NCI-H226 (cell line): ENCODE results near the gene UBN1.

ENCODE experiments used
- DNase-seq: peaks from one replicate; pipeline ENCODE4 v3.0.0-alpha.2; 2015

The UBN1 gene

GRCh38 chr16:4846901-4847773 lies at the start of gene UBN1, which contains the start of gene GLYR1:
Gene UBN1, plus strand, starts transcription at chr16:4847481. Its CDS starts 5,437 bp downstream, at chr16:4852918.
Gene GLYR1, minus strand, starts transcription at chr16:4847288. Its CDS starts 23 bp downstream, at chr16:4847265.
- DNase-seq, result peak; percentile 93

GRCh38 chr16:4797805-4798252 lies 49.5 kb upstream of the UBN1 start:
- no peak for DNase-seq

DNA sequence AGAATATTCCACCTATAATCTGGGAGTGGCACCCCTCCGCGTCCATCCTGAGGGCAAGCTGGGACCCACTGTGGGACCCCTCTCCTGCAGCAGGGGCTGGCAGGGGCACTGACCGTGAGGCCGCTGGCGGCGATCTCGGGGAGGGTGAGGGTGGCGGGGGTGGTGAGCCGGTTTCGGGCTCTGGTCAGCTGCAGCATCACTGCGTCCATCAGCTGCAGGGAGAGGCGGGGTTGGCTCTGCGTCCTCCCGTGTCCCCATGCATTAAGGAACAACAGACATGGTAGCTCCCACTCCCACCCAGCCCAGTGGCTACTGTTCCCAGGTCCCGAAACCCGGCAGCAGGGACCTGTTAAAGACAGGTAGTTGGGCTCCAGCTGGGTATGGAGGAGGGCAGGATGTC lies 48.8 kb upstream of the UBN1 start:
- DNase-seq, result no peak

GRCh38 chr16:4799171-4799855 lies 48.0 kb upstream of the UBN1 start:
- DNase-seq, result no peak

DNA sequence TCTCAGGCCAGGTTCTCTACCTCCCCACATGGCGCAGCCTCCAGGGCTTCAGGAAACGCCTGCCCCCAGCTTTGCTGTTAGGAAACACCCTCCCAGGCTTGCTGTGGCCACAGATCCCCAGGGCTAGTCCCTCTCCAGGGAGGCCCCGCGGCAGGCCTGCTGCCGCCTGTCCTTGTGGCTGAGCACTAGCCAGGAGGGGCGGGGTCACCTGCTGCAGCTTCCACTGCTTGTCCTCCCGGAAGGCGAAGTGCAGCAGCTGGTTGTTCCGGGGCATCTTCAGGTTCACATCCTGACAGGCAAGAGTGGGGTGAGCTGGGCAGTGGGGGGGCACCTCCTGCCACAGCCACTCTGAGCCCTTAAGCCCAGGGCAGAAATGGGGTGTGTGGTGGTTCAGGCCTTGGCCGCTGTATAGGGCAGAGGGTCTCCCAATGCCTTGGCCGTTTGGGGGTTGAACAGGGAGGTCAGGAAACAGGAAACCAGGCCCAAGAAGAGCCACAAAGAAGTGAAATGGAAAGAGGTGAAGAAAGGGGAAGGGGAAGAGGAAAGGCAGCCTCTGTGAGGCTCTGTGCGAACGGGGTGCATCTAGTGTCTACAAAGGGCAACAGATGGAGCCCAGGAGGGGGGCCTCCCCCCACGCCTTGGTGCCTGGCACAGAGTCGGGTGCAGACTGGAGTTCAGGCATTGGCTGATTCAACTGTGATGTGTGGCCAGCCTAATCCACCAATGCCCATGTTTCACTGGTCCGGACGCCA lies 46.8 kb upstream of the UBN1 start:
- DNase-seq, result no peak

DNA sequence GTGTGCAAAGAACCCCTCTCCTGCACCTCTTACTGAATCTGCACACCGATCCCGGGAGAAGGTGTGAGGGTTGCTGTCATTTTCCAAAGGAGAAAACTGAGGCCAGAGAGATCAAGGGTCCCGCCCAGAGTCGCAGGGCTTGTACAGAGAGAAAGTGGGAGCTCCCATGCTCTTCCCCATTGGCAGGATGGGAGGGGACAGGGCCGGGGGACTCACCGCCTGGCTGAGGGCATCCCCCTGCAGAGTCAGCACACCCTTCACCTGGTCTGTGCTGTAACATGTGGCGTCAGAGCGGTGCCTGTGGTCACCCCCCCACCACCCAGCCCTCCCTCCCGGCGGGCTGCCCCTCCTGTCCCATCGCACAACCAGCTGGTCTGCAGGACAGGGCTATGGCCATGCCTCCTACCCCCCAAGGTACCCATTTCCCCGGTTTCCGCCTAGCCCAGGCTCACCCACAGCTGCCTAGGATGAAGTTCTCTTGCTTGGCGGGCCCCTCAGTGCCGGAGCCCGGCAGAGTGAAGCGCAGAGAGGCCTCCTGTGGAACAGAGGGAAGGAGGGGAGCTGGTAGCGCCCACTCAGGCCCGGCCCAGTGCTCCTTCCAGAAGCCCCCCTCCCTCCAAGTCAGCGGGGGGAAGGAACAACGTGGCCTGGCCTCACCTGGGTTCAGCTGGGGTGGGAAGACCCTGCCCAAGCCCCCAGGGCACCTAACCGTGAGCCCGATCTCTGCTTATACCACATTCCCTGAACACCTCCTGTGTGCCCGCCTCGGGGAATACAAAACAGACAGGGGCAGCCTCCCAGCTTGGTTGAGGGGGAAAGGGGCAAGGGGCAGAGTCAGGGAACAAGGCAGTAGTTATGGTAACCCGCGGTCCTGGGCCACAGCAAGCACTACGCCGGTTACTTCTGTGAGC lies 46.0 kb upstream of the UBN1 start:
- DNase-seq, result no peak

- DNase-seq, result peak; percentile 82
Observed at GRCh38 chr16:4801962-4802658, 45.2 kb upstream of the UBN1 start, which contains the start of gene ROGDI. Gene ROGDI, minus strand, starts transcription at chr16:4802633. Its CDS starts 62 bp downstream, at chr16:4802571.

GRCh38 chr16:4802659-4803287 lies 44.5 kb upstream of the UBN1 start:
- DNase-seq, result peak; percentile 91

DNA sequence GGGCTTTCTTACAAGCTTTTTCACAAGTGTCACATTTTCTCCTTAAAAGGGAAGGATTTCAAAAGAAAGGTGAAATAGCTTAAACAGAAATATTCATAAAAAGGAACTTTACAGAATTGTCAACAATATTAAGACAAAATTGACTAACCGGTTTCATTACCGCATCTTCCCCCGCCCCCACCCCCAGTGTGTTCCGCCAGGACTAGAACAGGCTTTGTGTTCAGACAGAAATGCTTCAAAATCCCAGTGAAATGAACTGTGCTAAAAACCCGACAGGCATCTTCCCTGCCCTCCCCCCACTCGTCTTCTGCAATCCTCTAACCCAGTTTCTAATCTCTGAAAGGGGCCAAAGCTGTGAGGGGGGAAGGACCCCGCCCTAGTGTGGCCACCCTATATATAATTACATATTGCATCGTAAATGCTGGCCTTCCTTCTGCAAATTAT lies 43.9 kb upstream of the UBN1 start:
- DNase-seq, result no peak

GRCh38 chr16:4803898-4804762 lies 43.2 kb upstream of the UBN1 start:
- no peak for DNase-seq

DNA sequence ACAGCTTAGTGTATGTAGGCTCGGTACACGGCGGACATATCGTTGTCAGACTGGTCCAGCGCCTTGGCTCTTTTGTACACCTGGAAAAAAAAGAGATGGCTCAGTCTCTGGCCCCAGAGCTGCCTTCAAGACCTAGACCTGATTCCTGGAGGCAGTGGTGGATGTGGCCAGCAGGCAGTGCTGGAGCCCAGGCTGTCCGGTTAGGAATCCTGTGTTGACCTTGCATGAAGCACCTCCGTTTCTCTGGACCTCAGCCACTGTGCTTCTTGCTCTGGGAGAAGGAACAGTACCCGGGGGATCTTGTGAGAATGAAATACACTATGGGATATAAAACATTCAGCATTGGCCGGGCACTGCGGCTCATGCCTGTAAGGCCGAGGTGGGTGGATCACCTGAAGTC lies 42.0 kb upstream of the UBN1 start:
- DNase-seq, result no peak

- DNase-seq, result no peak
Observed at GRCh38 chr16:4806280-4806679, 41.0 kb upstream of the UBN1 start.

- DNase-seq, result no peak
Observed at GRCh38 chr16:4811242-4811641, 36.0 kb upstream of the UBN1 start.

DNA sequence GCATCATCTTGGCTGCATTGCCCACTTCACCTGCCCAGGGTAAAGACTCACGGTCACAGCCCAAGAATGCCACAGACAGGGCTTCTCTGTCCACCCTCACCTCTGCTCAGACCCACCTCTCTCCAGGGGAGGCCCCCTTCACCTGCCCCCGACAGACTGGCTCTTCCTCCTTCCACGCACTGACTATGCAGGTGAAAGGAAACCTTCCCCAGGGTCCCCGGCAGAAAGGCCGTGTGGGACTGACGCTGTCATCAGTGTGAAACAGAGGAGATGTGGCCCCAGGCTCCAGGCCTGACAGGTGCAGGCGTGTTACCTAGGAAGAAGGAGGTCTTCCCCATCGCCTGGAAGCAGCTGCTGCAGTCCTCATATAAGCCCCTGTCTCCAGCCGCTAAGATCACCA lies 35.5 kb upstream of the UBN1 start:
- no peak for DNase-seq

GRCh38 chr16:4813251-4814003 lies 33.9 kb upstream of the UBN1 start:
- no peak for DNase-seq

DNA sequence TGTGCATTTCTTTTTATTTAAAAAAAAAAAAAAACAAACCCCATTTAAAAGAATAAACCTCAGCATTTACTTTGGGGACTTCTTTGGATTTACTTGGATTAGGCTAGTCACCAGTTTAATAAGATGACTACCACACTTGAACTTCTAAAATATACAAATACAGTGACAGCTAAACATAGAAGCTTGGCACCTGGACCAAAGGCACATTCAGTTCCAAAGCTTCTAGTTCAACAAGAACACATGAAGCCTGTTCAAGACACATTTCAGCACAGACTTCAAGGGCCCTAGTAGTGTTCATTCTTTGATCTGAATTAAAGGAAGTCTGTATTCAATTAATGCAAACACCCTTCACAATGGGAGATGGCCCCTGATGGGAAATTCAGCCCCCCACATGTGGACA lies 33.2 kb upstream of the UBN1 start:
- DNase-seq, result no peak

DNA sequence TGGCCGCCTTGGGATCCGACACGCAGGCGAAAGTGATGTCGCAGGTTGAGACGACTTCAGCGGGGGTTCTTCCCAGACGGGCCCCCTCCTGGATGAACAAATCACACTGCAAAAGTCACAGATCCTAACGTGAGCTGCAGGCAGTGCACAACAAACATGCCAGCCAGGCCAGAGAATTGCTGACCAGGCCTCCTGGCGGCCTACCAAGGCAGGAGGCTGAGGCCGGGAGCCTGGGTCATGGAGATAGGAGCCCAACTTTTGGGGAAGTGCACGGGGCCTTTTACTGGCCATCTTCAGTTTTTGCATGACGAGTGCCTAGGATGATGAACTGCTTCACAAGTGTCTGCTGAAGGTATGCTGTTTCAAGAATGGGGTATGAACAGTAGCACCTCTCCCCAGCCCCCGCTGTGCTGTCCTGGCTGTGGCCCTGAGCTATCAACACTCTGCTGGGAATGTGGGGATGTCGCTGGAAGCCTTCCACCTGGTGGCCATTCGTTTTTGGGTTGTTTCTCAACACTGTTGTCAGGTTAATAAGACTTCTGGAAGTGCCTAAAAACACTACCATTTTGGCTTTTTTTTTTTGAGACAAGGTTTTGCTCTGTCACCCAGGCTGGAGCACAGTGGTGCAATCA lies 32.6 kb upstream of the UBN1 start:
- DNase-seq, result no peak

GRCh38 chr16:4820652-4821051 lies 26.6 kb upstream of the UBN1 start:
- DNase-seq, result no peak

GRCh38 chr16:4825196-4825595 lies 22.1 kb upstream of the UBN1 start:
- DNase-seq, result no peak
